Activated CD4-positive, alpha-beta T cell treated with anti-CD3 and anti-CD28 coated beads, Interleukin-2, Interleukin-6, amounts not matched to agents 100 ng/mL and 50 ng/mL, durations not matched to agents 16 hours and 8 hours (primary cell): ENCODE measurements around the gene IQCM.

Experiments used
- DNase-seq: peaks from one replicate; pipeline ENCODE4 v3.0.0-alpha.2; 2020

Gene IQCM, protein sequence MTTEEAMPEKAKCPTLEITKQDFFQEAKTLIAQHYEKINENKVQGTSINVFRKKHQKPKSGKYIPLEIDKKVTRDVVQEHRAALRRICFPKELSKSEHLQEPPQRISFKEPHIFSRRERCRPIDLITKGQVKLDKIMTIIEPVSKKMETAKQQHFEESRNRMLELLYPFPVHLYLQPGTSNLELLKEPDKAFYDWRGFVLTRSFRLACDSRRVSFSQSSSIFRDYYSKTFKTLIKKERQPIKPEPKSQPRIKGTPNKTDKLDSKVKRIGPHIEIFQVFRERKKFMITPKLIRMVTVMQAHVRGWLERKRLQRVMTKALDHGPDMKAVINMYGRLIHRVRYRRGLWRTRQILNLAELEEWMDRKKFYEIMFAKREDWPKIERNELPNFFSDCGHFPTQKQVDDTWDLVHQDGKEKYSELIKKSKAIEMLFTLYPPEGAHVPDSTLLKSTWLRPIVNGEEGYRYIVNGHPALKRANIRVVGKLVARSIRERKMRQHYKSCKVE

DNA sequence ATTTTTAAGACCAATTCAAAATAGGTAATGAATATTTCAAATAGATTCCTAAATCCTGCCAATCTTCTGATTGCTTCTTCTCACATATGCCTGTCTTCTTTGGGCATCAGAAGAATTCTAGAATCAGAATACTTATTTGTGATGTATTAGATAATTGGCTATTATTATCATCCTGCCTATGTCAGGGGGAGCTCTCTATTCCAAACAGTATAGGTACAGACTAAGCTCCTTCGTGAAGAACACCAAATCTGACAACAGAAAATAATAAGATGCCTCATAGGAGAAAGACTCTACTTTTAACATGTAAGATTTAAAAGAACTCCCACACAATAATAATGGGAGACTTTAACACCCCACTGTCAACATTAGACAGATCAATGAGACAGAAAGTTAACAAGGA, at the start of gene IQCM:
IQCM (minus strand) TSS at position 101 of the 400 bp plus-strand sequence. CDS start 73,152 bp downstream, outside the sequence.
- DNase-seq = no peak

DNA sequence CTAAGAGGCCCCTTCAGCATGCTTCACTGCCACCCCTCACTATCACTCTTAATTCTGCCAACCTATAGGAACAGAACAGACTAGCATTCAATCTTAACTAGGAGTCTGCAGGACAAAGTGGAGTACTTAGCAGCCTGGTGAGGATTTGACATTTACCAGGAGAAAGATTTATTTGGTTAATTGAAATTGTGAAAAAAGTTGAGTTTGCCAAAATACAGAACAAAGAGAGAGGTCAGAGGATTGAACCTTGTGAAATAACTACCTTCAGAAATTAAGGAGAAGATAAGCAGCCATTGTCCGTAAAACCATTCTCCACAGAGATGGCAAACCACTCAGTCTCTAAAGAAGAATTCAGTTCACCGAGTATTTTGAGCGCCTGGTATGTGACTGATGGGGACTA, 41.8 kb upstream of the IQCM start:
- no peak for DNase-seq

DNA sequence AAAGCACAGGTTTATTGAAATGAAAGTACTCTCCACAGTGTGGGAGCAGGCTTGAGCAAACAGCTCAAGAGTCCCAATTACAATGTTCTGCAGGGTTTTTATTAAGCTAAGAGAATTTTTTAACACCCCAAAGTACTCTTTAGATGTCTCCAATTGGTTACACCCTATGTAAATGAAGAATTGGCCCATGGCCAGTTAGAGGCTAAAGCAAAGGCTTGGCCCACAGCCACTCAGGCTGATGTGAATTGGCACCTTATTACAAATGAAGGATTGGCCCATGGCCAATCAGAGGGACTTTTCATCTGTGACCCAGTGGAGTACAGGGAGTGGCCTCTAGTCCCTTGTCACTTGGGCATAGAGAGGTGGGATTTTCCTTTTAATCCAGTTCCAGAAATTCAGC, 30.1 kb upstream of the IQCM start:
- no peak for DNase-seq

DNA sequence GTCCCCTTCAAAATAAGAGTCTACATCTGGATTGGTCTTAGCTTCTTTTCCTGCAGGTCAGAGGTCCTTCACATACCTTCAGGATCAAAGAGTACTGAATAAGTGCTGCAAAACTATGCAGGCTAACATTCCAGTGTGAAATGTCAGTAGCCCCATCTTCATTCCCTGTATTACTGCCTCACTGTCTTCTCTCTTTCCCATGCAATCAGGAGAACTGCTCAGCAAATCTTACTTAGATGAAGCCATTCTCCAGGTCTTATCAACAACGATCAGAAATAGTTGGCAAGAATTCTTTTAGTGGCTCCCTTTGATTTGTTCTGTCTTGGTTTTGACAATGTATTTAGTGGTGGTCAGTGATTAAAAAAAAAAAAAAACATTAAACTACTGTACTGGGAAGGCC, 26.0 kb upstream of the IQCM start:
- no peak for DNase-seq

DNA sequence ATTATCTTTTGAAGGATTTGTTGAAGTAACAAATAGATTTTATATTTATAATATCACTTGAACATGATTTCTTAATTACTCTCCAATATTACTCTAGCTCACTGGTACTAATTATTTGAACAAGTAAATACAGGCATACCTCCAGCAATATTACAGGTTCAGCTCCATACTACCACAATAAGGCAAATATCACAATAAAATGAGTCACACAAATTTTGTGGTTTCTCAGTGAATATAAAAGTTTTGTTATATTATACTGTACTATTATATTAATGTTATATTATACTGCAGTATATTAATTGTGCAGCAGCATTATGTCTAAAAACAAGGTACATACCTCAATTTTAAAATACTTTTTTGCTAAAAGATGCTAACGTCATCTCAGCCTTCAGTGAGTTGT, 22.4 kb upstream of the IQCM start:
- no peak for DNase-seq

DNA sequence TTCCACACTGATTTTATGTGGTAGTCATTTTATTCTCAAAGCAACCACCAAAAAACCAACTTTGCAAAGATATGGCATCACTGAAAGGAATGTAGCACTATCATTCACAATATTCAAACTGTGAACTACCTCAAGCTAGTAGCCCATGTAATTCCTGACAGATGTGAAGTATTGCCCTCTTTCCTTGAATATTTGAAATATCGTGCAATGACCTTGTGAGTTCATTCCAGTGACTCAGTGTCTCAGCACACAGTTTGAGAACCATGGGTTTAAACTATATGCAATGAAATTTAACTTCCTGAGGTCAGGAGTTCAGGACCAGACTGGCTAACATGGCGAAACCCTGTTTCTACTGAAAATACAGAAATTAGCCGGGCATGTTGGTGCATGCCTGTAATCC, 20.9 kb upstream of the IQCM start:
- no peak for DNase-seq

DNA sequence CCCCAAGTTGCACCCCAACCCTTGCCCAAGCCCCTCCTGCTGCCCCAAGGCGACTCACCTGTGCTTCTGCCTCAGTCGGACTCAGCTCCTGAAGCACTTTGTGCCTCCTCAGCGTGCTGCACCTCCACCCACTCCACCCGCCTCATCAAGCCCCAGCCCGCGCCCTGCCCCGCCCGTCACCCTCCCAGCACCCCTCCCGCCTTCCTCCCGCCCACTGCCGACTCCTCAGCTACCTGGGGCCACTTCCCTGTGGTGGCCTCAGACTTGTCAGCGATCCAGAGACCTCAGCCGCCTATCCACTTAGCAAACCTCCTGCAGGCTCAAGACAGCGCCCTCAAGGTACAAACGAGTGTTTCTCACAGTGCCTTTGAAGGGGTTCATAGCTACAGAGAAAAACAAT, 19.6 kb upstream of the IQCM start:
- DNase-seq = no peak

DNA sequence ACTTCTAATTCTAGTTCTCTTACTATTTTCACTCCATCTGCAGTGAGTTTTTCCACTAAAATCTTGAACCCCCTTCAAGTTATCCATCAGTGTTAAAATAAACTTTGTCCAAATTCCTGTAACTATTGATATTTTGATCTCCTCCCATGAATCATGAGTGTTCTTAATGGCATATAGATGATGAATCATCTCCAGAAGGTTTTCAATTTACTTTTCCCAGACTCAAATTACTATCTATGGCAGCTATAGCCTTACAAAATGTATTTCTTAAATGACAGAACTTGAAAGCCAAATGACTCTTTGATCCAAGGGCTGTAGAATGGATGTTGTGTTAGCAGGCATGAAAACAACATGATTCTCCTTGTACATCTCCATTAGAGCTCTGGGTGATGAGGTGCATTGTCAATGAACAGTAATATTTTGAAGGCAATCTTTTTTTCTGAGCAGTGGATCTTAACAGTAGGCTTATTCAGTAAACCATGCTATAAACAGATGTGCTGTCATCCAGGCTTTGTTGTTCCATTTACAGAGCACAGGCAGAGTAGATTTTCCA, 16.1 kb upstream of the IQCM start:
- DNase-seq = no peak

DNA sequence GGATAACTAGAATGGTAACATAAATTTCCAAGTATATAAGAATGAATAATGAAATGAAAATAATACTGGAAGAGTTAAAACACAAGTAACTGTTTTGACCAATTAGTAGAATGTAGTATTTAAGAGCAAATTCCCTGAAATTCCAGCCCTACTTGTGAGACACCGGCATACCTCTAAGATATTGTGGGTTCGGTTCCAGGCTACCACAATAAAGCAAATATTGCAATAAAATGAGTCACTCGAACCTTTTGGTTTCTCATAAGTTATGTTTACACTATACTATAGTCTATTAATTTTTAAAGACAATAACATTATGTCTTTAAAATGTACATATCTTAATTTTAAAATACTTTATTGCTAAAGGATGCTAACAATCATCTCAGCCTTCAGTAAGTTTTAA, 15.2 kb upstream of the IQCM start:
- no peak for DNase-seq

DNA sequence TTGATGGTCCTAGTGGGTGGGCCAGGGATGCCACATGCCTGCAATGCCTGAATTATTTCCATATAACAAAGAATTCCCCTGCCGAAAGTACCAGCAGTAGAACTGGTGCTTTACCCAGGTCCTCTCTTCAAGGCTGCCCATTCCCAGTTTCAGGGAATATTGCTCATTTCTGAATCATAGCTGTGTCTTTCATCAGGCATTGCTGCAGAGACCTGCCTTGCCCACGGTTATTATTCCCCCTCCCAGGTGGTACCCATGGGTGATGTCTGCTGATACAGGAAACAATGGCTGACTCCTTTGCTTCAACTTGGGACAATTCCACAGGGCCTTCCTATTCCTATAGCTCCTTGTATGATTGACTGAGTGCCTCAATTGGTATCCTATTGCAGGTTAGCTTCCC, 9.7 kb upstream of the IQCM start:
- no peak for DNase-seq

DNA sequence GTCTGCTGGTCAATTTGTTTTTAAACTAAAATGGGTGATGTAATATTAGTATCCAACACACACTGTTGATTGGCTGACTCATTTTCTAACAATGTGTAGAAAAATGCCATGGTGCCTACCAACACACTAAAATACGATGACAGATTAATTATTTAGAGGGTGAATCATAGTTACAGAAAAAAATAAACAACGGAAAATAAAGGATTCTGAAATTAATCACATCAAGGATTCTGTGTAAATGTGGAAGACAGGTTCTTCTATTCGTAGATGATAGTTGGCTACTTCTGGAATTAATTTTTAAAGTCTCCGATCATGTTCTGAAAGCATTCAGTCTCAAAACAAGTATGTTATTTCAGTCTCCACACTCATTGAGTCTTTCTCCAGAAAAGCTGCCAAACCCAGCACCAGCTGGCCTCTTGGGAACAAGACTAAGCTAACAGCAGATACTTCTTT, 8.2 kb upstream of the IQCM start:
- no peak for DNase-seq

DNA sequence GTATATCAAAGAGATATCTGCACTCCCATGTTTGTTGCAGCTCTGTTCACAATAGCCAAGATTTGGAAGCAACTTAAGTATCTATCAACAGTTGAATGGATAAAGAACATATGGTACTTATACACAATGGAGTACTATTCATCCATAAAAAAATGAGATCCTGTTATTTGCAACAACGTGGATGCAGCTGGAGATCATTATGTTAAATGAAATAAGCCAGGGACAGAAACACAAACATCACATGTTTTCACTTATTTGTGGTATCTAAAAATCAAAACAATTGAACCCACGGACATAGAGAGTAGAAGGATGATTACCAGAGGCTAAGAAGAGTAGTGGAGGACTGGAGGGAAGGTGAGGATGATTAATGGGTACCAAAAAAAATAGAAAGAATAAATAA, 14.2 kb downstream of the IQCM start:
- no peak for DNase-seq

DNA sequence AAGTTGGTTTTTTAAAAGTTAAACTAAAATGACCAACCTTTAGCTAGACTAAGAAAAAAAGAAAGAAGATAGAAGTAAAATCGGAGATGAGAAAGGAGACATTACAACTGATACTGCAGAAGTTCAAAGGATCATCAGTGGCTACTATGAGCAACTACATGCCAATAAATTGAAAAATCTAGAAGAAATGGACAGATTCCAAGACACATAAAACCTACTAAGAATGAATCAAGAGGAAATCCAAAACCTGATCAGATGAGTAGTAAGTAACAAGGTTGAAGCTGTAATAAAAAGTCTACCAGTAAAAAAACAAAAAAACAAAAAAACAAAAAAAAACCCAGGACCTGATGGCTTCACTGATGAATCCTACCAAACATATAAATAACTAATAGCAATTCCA, 16.1 kb downstream of the IQCM start:
- no peak for DNase-seq

DNA sequence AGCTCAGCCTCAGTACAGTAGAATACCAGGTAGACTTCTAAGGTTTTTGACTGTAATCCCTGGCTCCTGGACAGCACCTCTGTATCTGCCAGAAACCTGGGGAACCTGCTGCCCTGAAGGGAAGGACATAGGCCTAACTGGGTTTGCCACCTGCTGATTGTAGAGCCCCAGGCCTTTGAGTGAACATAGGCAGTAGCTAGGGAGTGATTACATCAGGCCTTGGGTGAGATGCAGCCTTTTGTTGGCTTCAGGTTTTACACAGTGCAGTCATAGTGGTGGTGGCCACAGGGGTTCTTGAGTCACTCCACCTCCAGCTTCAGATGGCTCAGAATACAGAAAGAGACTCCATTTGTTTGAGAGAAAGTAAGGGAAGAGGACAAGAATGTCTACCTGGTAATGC, 19.3 kb downstream of the IQCM start:
- no peak for DNase-seq

DNA sequence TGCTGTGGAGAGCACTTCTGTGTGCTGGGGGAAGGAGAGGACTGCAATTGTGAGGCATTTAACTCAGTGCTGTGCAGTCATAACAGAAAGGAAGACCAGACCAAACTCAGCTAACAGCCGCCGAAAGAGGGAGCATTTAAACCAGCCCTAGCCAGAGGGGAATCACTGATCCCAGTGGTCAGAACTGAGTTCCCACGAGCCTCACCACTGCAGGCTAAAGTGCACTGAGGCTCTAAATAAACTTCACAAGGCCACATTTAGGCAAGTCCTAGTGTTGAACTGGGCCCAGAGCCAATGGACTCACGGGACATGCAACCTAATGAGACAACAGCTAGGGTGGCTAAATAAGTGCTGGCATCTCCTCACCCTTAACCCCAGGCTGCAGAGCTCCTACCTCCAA, 20.4 kb downstream of the IQCM start:
- DNase-seq = no peak

DNA sequence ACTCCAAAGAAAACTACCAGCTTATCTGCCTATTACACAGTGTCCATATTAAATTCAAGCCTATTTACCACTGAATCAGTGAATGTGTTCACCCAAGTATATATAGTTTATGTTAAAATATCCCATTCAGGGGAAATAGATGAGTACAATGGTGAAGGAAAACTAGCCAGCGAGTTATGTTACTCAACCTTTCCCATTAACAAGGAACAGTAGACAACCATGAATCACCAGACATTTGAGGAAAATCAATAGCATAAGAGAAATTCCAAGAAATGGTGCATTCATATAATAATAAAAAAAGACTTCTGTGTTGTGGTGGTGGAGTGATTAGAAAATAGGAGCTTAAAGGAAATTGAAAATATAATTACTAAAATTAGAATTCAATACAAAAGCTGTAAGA, 21.3 kb downstream of the IQCM start:
- no peak for DNase-seq

DNA sequence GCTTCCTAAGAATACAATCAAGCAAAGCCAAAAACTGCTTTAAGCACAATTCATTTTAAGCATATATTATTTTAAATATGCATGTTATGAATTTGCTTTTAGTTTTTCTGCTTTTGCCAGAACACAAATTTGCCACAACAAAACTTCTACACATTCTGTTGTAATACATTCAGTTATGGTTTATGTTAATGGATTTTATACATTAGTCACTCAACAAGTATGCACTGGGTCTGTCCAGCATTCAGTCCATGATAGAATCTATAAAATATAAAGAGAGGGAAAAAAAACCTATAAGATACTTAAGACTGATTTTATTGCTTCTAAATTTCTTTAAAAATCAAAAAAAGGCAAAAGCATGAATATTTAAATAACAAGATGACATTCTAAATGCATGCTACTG, 22.2 kb downstream of the IQCM start:
- no peak for DNase-seq

DNA sequence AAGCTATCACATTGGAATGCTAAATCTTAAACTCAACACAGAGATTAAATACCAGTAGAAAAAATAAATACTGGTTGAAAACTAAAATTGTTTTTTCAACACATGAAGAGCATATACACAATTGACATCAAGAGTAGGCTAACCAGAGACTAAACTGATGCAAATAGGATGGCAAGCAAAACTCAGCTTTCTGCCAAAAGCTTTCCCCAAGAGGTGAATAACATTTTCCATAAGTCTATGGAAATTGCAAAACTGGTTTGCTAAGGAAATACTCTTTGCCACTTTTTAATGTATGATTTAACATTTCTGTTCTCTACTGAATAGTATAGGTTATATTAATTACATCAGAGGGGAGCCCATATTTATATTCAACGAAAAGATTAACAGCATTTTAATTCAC, 23.8 kb downstream of the IQCM start:
- DNase-seq = no peak

DNA sequence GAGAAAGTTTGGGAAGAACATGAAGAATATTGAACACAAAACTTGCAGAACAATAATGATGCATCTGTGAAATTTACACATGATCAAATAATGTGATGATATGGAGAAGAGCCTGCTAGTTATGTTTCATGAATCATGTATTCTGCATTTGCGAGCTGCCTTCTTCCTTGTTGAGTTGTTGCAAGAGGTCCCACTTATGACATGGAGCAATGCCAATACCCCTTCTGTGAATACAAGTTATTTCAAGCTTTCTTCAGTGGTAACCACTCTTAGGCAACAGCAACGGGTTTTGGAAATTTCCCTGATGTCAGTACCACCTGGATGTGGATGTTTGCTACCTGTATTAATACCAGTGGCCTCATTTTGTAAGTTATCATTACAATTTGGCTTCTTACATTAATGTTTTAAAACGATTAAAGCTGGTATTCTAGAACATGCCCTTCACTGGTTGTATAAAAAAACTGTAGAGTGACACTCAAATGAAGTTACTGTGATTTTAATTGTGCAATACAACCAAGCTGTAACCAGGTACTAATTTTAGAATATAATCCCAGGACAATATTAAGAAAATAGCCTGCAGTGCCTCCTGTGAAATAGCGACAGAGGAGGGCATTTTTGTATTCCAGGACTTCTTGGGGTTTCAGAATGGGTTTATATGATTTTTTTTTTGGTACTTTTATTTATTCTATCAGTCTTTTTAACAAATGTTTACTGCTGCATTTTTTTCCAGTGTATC, 25.3 kb downstream of the IQCM start:
- no peak for DNase-seq

DNA sequence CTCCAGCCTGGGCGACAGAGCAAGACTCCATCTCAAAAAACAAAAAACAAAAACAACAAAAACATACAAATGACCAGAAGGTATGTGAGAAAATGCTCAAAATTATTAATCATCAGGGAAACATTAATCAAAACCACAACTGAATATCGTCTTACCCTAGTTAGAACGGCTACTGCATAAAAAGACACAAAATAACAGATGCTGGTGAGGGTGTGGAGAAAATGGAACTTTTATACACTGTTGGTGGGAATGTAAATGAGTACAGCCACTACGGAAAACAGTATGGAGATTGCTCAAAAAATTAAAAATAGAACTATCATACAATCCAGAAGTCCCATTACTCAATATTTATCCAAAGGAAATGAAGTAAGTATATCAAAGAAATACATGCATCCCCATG, 27.3 kb downstream of the IQCM start:
- no peak for DNase-seq

DNA sequence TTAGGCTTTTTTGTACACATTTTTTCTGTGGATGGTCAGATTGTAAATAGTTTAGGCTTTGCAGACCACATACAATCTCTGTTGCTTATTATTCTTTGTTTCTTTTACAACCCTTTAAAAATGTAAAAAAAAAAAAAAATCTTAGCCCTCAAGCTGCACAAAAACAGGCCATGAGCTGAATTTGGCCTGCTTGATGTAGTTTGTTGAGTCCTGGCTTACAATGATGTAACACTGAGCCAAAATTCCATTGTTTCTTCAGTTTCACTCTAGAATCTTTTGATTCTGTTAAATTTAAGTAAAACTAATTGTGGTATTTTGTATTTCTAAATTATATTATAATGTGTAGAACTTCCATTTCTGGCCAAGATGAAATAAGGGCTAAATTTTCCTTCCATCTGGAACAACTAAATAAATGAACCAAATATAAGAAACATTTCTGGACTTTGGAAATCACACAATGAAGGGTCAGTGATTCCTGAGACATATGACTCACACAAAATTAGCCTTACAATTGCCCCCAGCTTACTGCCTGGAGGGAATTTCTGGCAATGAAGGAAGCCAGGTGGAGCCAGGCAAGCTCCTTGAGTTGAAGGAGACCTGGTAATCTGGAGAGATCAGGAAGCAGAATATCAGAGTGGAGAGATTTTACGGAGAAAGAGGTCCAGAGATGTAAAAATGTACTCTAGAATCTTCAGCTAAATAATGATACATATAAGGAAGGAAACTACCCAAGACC, 29.8 kb downstream of the IQCM start:
- DNase-seq = no peak

DNA sequence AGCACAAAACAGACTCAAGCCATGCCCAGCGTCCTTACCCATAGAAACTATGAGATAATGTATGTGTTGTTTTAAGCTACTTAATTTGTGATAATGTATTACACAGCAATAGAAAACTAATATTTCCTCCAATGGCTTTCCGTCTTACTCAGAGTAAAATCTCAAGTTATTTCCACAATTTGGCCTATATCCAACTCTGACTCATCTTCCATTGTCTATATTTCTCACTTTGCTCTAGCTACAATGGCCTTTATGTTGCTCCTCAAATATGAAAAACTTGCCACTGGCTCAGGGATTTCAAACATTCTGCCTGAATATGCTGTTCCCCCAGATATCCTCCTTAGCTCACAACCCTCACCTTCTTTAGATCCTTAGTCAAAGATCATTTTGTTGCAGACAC, 31.6 kb downstream of the IQCM start:
- no peak for DNase-seq

DNA sequence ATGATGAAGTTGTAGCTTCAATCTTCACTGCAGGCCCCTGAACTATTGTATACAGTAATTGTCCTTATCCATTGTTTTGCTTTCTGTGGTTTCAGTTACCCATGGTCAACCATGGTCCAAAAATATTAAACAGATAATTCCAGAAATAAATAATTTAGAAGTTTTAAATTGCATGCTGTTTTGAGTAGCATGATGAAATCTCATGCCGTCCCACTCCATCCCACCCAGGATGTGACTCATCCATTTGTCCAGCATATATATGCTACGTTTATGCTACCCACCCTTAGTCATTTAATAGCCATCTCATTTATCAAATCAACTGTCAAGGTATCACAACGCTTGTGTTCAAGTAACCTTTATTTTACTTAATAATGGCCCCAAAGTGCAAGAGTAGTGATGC, 34.5 kb downstream of the IQCM start:
- DNase-seq = no peak
